Kidney tubule cell (primary cell): ENCODE data around the gene BST1.

Experiments used
- DNase-seq: peaks from one replicate; pipeline ENCODE4 v3.0.0-alpha.2; 2018; ENCODE audit warnings: low spot score

Gene BST1

GRCh38 chr4:15779306-15779705, 76.4 kb downstream of the BST1 start:
- peak; percentile 42 for DNase-seq

DNA sequence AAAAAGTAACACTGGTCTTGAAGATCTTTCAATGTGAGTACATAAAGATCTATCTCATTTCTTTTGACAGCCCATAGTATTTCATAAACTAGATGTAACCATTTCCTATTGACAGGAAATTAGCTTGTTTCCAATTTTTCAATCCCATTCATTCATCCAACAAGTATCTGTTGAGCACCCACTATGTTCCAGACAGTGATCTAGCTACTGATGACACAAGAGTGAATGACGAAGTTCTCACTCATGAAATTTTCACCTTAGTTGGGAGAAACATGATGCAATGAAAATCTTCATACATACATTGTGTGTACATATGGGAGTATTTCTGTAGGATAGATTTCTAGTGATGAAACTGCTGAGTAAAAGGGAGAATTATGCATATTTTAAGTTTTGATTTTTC, 76.9 kb downstream of the BST1 start:
- no peak for DNase-seq

GRCh38 chr4:15781427-15782095, 78.7 kb downstream of the BST1 start:
- DNase-seq, result no peak
